HCT116 (cell line): ENCODE results near the gene SPATA2L. TPM values are rescaled to one million over a fixed set of nuclear protein-coding genes. Genes with fewer than 3 reads are reported as not detected.

Experiments
- ATAC-seq: fragments of 200-7000 bp; cut with Tn5 transposase; 2 replicates; pipeline ENCODE4 v1.9.1; 2020; ENCODE audit warnings: mild to moderate bottlenecking, moderate library complexity
- BruUV-seq: library from RNA; stranded (reverse); fragments of 400-500 nt; replicated peaks from 2 replicates; lab custom pipeline; 2021; lab: Mats Ljungman, UMichigan
- CTCF ChIA-PET: fragments of 300-600 bp; sonication (Branson Sonifier 250); formaldehyde crosslinking; loops from one replicate; lab custom pipeline; 2021; ENCODE audit warnings: antibody characterized with exemption; lab: Charles Lee
- POLR2A ChIA-PET: fragments of 300-600, 350-600 bp; sonication (Branson Sonifier 250); formaldehyde crosslinking; loops from one replicate; lab custom pipeline; 2021; ENCODE audit warnings: antibody characterized with exemption; lab: Charles Lee
- RAD21 ChIA-PET, 2 experiments: fragments of 300-600 bp; sonication (Branson Sonifier 250); formaldehyde crosslinking; loops; one replicate each; lab custom pipeline; 2023; ENCODE audit warnings: low total read pairs in 2 of 2; ENCODE audit not compliant: uncharacterized antibody in 2 of 2, unreplicated experiment in 2 of 2, low non-redundant PET in 1 of 2; lab: Charles Lee
- DNase-seq: peaks from one replicate; pipeline ENCODE4 v3.0.0-alpha.2; 2010; ENCODE audit warnings: low read depth, low spot score
- H2AFZ ChIP-seq: fragments of 200-600 bp; shearing (Covaris generic), sonication (generic); 2 replicates; pipeline ENCODE4 v1.6.1; 2017; ENCODE audit warnings: low read depth, mixed run types, mixed read lengths, antibody characterized with exemption, low read length; ENCODE audit not compliant: poor library complexity, severe bottlenecking
- H3K27ac ChIP-seq: 2 replicates; pipeline ENCODE4 v1.5.1; 2012; ENCODE audit warnings: low read depth, low read length
- H3K27me3 ChIP-seq: fragments of 200-600 bp; sonication (generic); 2 replicates; pipeline ENCODE4 v1.6.1; 2016; ENCODE audit warnings: mixed run types, low read length, mixed read lengths; ENCODE audit not compliant: insufficient read depth
- H3K36me3 ChIP-seq, 2 experiments: fragments of 200-500 bp in 1 of 2; fragments of 200-600 bp in 1 of 2; sonication (Bioruptor generic) in 1 of 2; sonication (generic) in 1 of 2; 2 replicates each; pipeline versions ENCODE4 v1.5.1 to v1.6.1; 2014 to 2016; ENCODE audit warnings: low read length in 2 of 2, inconsistent platforms in 1 of 2, mixed read lengths in 1 of 2, mixed run types in 1 of 2; ENCODE audit not compliant: insufficient read depth in 2 of 2, control insufficient read depth in 1 of 2
- H3K4me1 ChIP-seq, 2 experiments: fragments of 200-600 bp in 1 of 2; sonication (generic) in 1 of 2; 2 replicates each; pipeline versions ENCODE4 v1.5.1 to v1.6.1; 2012 to 2017; ENCODE audit warnings: low read length in 2 of 2, inconsistent platforms in 1 of 2, mild to moderate bottlenecking in 1 of 2, mixed read lengths in 1 of 2, mixed run types in 1 of 2, moderate library complexity in 1 of 2; ENCODE audit not compliant: insufficient read depth in 2 of 2, control insufficient read depth in 1 of 2
- H3K4me2 ChIP-seq: fragments of 200-600 bp; sonication (generic); 2 replicates; pipeline ENCODE4 v1.6.1; 2017; ENCODE audit warnings: mixed run types, low read length, mixed read lengths
- H3K4me3 ChIP-seq, 2 experiments: fragments of 200-600 bp in 1 of 2; sonication (generic) in 1 of 2; replicated peaks in 1 of 2; 2 replicates each; pipeline ENCODE4 v1.5.1; 2011 to 2016; ENCODE audit warnings: low read length in 2 of 2, control low read depth in 1 of 2, low read depth in 1 of 2, mild to moderate bottlenecking in 1 of 2, mixed read lengths in 1 of 2, mixed run types in 1 of 2
- H3K79me2 ChIP-seq: fragments of 200-600 bp; sonication (generic); 2 replicates; pipeline ENCODE4 v1.6.1; 2017; ENCODE audit warnings: mild to moderate bottlenecking, mixed run types, low read length, moderate library complexity, mixed read lengths; ENCODE audit not compliant: insufficient read depth
- H3K9ac ChIP-seq: fragments of 200-600 bp; sonication (generic); 2 replicates; pipeline ENCODE4 v1.6.1; 2016; ENCODE audit warnings: low read length, mixed read lengths
- H3K9me2 ChIP-seq: fragments of 200-600 bp; sonication (generic), shearing (Covaris generic); 2 replicates; pipeline ENCODE4 v1.6.1; 2017; ENCODE audit warnings: mixed run types, mild to moderate bottlenecking, moderate library complexity; ENCODE audit not compliant: insufficient read depth
- H3K9me3 ChIP-seq, 2 experiments: fragments of 200-500 bp in 1 of 2; fragments of 200-600 bp in 1 of 2; sonication (Bioruptor generic) in 1 of 2; sonication (generic) in 1 of 2; 2 replicates each; pipeline ENCODE4 v1.6.1; 2014 to 2017; ENCODE audit warnings: low read length in 2 of 2, mixed read lengths in 2 of 2, inconsistent platforms in 1 of 2, low read depth in 1 of 2, mild to moderate bottlenecking in 1 of 2, mixed run types in 1 of 2, moderate library complexity in 1 of 2; ENCODE audit not compliant: control insufficient read depth in 1 of 2, insufficient read depth in 1 of 2
- H4K20me1 ChIP-seq: fragments of 200-600 bp; sonication (generic), shearing (Covaris generic); 2 replicates; pipeline ENCODE4 v1.6.1; 2017; ENCODE audit warnings: mixed run types, mild to moderate bottlenecking, moderate library complexity; ENCODE audit not compliant: insufficient read depth
- CBX3 ChIP-seq: IDR thresholded peaks from 2 replicates; pipeline ENCODE4 v1.6.1; 2012; ENCODE audit warnings: low read depth
- CEBPB ChIP-seq: IDR thresholded peaks from 2 replicates; pipeline ENCODE4 v1.6.1; 2012; ENCODE audit warnings: low read depth
- ELF1 ChIP-seq: IDR thresholded peaks from 2 replicates; pipeline ENCODE4 v1.6.1; 2012; ENCODE audit warnings: low read depth, borderline replicate concordance
- EZH2 ChIP-seq: fragments of 200-600 bp; sonication (generic); IDR thresholded peaks from 2 replicates; pipeline ENCODE4 v1.6.1; 2017; ENCODE audit warnings: antibody characterized with exemption, mixed run types
- EZH2phosphoT487 ChIP-seq: fragments of 200-600 bp; IDR thresholded peaks from 2 replicates; pipeline ENCODE4 v1.6.1; 2018; ENCODE audit warnings: antibody characterized with exemption, borderline replicate concordance
- FOSL1 ChIP-seq: IDR thresholded peaks from 2 replicates; pipeline ENCODE4 v1.6.1; 2012; ENCODE audit warnings: low read depth
- JUND ChIP-seq: IDR thresholded peaks from 2 replicates; pipeline ENCODE4 v1.6.1; 2012
- POLR2A ChIP-seq: IDR thresholded peaks from 2 replicates; pipeline ENCODE4 v1.7.0; 2011; ENCODE audit warnings: borderline replicate concordance; ENCODE audit not compliant: insufficient read depth, insufficient read length; ENCODE audit errors: extremely low read depth
- RAD21 ChIP-seq: IDR thresholded peaks from 2 replicates; pipeline ENCODE4 v1.6.1; 2012; ENCODE audit warnings: low read depth, mild to moderate bottlenecking
- YY1 ChIP-seq: IDR thresholded peaks from 2 replicates; pipeline ENCODE4 v1.6.1; 2011; ENCODE audit warnings: low read length, low read depth, moderate library complexity, mild to moderate bottlenecking; ENCODE audit not compliant: insufficient replicate concordance; ENCODE audit errors: extremely low read depth
- ZFX ChIP-seq: fragments of 450-650 bp; IDR thresholded peaks from 2 replicates; pipeline ENCODE4 v1.6.1; 2017
- intact Hi-C: fragments of 100-400 bp; cut with micrococcal nuclease; formaldehyde crosslinking; loops from 2 replicates; pipeline ENCODE4 v1.10.0; 2022
- total RNA-seq: library from RNA; stranded (reverse); gene quantifications from one replicate; pipeline ENCODE4 v1.2.1, GENCODE V29; 2021; ENCODE audit not compliant: unreplicated experiment
- TF ChIP-seq, protein P1 (sequence below), 3 experiments: fragments of 200-600 bp in 1 of 3; sonication (generic) in 1 of 3; IDR thresholded peaks in 2 of 3; conservative IDR thresholded peaks in 1 of 3; 2 replicates each; pipeline ENCODE4 v1.5.1; 2012 to 2017; ENCODE audit warnings: low read depth in 2 of 3, low read length in 2 of 3, antibody characterized with exemption in 1 of 3, borderline replicate concordance in 1 of 3, control low read depth in 1 of 3, mild to moderate bottlenecking in 1 of 3, mixed read lengths in 1 of 3, mixed run types in 1 of 3, moderate library complexity in 1 of 3; ENCODE audit not compliant: insufficient read depth in 1 of 3
- TF ChIP-seq, protein P2 (sequence below): IDR thresholded peaks from 2 replicates; pipeline ENCODE4 v1.6.1; 2012
- TF ChIP-seq, protein P3 (sequence below): IDR thresholded peaks from 2 replicates; pipeline ENCODE4 v1.6.1; 2011; ENCODE audit warnings: mild to moderate bottlenecking, low read length, moderate library complexity; ENCODE audit not compliant: insufficient replicate concordance; ENCODE audit errors: extremely low read depth
- TF ChIP-seq, protein P4 (sequence below): IDR thresholded peaks from 2 replicates; pipeline ENCODE4 v1.6.1; 2012
- TF ChIP-seq, protein P5 (sequence below): IDR thresholded peaks from 2 replicates; pipeline ENCODE4 v1.6.1; 2012; ENCODE audit warnings: low read depth

Gene SPATA2L
- total RNA-seq, 1 experiment from 2014 or later, result 50.5 TPM

DNA sequence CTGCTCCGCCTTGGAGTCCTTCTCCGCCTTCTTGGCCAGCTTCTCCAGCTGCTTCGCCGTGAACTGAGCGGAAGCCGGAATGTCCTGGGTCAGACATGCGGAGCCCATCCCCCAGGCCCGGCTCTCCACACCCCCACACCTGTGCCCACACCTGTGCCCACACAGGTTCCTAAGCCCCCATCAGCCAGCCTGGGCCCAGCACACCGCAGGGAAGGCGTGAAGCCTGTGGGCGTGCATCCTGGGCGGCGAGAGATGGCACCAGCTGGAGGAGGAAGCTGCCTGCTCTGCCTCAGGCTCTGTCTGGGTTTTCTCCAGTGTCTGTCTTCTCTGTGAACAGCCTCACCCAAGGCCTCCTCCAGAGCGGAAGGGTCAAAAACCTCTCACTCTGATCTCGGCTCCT is 49.9 kb downstream of the SPATA2L start:
- Histone ChIP-seq H3K9me3 (no peaks in the 10 kb centered on the region), H3K4me2 (no peak overlapping the region), H3K9me2 (no peaks in the 10 kb centered on the region), H3K27me3 (no peaks in the 10 kb centered on the region), H3K9ac (no peak overlapping the region), H3K4me1 (peaks cover 8 to 12% of the 10 kb centered on the region in 2 experiments; a peak in 3 of 4 replicates), H4K20me1 (no peaks in the 10 kb centered on the region; the same call in 1 of the 2 replicates), H2AFZ (no peak overlapping the region), H3K36me3 (peaks cover 17 to 34% of the 10 kb centered on the region in 2 experiments; a peak in 3 of 4 replicates), H3K27ac (no peak overlapping the region), H3K4me3 (no peak overlapping the region), H3K79me2 (peaks cover 55% of the 10 kb centered on the region)
- intact Hi-C loops, result no loop called here
- CTCF ChIA-PET, result no interaction called here
- ATAC-seq (no peak), DNase-seq (no peak)
- POLR2A ChIA-PET, result no interaction called here
- no TSS peak for BruUV-seq
- no peak for TF ChIP-seq EZH2
- TF ChIP-seq RAD21, result no peak
- no peak for TF ChIP-seq CEBPB
- TF ChIP-seq JUND, result no peak
- TF ChIP-seq POLR2A, result no peak
- no peak for TF ChIP-seq FOSL1
- TF ChIP-seq, protein P1, sequence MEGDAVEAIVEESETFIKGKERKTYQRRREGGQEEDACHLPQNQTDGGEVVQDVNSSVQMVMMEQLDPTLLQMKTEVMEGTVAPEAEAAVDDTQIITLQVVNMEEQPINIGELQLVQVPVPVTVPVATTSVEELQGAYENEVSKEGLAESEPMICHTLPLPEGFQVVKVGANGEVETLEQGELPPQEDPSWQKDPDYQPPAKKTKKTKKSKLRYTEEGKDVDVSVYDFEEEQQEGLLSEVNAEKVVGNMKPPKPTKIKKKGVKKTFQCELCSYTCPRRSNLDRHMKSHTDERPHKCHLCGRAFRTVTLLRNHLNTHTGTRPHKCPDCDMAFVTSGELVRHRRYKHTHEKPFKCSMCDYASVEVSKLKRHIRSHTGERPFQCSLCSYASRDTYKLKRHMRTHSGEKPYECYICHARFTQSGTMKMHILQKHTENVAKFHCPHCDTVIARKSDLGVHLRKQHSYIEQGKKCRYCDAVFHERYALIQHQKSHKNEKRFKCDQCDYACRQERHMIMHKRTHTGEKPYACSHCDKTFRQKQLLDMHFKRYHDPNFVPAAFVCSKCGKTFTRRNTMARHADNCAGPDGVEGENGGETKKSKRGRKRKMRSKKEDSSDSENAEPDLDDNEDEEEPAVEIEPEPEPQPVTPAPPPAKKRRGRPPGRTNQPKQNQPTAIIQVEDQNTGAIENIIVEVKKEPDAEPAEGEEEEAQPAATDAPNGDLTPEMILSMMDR (IDR thresholded peaks at IDR 0.05 in 2 of 3, conservative IDR thresholded peaks at IDR 0.05 in 1 of 3; ENCODE audit: borderline replicate concordance in 1 of 3, insufficient read depth in 1 of 3, low read depth in 2 of 3, low read length in 2 of 3), result no peak
- TF ChIP-seq, protein P2, sequence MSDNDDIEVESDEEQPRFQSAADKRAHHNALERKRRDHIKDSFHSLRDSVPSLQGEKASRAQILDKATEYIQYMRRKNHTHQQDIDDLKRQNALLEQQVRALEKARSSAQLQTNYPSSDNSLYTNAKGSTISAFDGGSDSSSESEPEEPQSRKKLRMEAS, result no peak
- TF ChIP-seq ELF1, result no peak
- TF ChIP-seq, protein P3, sequence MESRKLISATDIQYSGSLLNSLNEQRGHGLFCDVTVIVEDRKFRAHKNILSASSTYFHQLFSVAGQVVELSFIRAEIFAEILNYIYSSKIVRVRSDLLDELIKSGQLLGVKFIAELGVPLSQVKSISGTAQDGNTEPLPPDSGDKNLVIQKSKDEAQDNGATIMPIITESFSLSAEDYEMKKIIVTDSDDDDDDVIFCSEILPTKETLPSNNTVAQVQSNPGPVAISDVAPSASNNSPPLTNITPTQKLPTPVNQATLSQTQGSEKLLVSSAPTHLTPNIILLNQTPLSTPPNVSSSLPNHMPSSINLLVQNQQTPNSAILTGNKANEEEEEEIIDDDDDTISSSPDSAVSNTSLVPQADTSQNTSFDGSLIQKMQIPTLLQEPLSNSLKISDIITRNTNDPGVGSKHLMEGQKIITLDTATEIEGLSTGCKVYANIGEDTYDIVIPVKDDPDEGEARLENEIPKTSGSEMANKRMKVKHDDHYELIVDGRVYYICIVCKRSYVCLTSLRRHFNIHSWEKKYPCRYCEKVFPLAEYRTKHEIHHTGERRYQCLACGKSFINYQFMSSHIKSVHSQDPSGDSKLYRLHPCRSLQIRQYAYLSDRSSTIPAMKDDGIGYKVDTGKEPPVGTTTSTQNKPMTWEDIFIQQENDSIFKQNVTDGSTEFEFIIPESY, result no peak
- no peak for TF ChIP-seq ZFX
- TF ChIP-seq, protein P4, sequence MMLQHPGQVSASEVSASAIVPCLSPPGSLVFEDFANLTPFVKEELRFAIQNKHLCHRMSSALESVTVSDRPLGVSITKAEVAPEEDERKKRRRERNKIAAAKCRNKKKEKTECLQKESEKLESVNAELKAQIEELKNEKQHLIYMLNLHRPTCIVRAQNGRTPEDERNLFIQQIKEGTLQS, result no peak
- TF ChIP-seq YY1, result no peak
- TF ChIP-seq EZH2phosphoT487, result no peak
- TF ChIP-seq CBX3, result no peak
- TF ChIP-seq, protein P5, sequence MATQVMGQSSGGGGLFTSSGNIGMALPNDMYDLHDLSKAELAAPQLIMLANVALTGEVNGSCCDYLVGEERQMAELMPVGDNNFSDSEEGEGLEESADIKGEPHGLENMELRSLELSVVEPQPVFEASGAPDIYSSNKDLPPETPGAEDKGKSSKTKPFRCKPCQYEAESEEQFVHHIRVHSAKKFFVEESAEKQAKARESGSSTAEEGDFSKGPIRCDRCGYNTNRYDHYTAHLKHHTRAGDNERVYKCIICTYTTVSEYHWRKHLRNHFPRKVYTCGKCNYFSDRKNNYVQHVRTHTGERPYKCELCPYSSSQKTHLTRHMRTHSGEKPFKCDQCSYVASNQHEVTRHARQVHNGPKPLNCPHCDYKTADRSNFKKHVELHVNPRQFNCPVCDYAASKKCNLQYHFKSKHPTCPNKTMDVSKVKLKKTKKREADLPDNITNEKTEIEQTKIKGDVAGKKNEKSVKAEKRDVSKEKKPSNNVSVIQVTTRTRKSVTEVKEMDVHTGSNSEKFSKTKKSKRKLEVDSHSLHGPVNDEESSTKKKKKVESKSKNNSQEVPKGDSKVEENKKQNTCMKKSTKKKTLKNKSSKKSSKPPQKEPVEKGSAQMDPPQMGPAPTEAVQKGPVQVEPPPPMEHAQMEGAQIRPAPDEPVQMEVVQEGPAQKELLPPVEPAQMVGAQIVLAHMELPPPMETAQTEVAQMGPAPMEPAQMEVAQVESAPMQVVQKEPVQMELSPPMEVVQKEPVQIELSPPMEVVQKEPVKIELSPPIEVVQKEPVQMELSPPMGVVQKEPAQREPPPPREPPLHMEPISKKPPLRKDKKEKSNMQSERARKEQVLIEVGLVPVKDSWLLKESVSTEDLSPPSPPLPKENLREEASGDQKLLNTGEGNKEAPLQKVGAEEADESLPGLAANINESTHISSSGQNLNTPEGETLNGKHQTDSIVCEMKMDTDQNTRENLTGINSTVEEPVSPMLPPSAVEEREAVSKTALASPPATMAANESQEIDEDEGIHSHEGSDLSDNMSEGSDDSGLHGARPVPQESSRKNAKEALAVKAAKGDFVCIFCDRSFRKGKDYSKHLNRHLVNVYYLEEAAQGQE, result no peak
- RAD21 ChIA-PET, result no interaction called here
